SK-N-MC (cell line): ENCODE results near the gene RALGAPA2.

Source experiments
- EZH2 ChIP-seq: fragments of 200-600 bp; sonication (generic); IDR thresholded peaks from one replicate; pipeline ENCODE4 v1.6.1; 2017; ENCODE audit warnings: antibody characterized with exemption
- FOXP2 ChIP-seq: optimal IDR thresholded peaks from 2 replicates; pipeline ENCODE3; 2011; ENCODE audit warnings: mild to moderate bottlenecking, moderate library complexity; ENCODE audit not compliant: insufficient read depth; ENCODE audit errors: extremely low read length, control extremely low read depth

DNA sequence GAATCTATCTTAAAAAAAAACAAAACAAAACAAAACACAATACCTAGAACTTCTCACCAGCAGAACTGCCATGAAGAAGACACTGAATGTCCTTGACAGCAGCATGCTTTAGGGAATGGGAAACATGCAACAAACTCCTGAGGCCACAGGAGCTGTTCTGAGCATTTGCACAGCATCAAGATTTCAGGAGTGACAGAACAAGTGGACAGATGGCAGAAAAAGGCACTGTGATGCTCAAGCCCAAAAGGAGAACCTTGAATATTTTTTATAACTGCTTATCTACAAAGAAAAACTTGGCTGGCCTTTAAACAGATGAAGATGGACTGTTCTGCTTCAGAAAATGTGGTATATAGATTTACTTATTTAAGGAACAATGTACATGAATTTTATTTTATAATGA is 158.9 kb downstream of the RALGAPA2 start:
- TF ChIP-seq FOXP2 = no peak
- no peak for TF ChIP-seq EZH2
